HCT116 (cell line): ENCODE measurements around the gene TMEM121B.

Experiments used
- EZH2phosphoT487 ChIP-seq: fragments of 200-600 bp; IDR thresholded peaks from 2 replicates; pipeline ENCODE4 v1.6.1; 2018; ENCODE audit warnings: antibody characterized with exemption, borderline replicate concordance
- POLR2A ChIP-seq: IDR thresholded peaks from 2 replicates; pipeline ENCODE4 v1.7.0; 2011; ENCODE audit warnings: borderline replicate concordance; ENCODE audit not compliant: insufficient read depth, insufficient read length; ENCODE audit errors: extremely low read depth
- POLR2AphosphoS5 ChIP-seq: IDR thresholded peaks from 2 replicates; pipeline ENCODE4 v1.6.1; 2011; ENCODE audit warnings: mild to moderate bottlenecking, low read depth, low read length, moderate library complexity
- SP1 ChIP-seq: IDR thresholded peaks from 2 replicates; pipeline ENCODE4 v1.6.1; 2012; ENCODE audit warnings: low read depth
- YY1 ChIP-seq: IDR thresholded peaks from 2 replicates; pipeline ENCODE4 v1.6.1; 2011; ENCODE audit warnings: low read length, low read depth, moderate library complexity, mild to moderate bottlenecking; ENCODE audit not compliant: insufficient replicate concordance; ENCODE audit errors: extremely low read depth
- ZNF274 ChIP-seq: fragments of 200-500 bp; sonication (Bioruptor generic); IDR thresholded peaks from 2 replicates; pipeline ENCODE4 v1.6.1; 2014; ENCODE audit warnings: mild to moderate bottlenecking, low read depth, low read length, inconsistent platforms
- TF ChIP-seq, protein P1 (sequence below), 3 experiments: fragments of 200-600 bp in 1 of 3; sonication (generic) in 1 of 3; IDR thresholded peaks in 2 of 3; conservative IDR thresholded peaks in 1 of 3; 2 replicates each; pipeline ENCODE4 v1.5.1; 2012 to 2017; ENCODE audit warnings: low read depth in 2 of 3, low read length in 2 of 3, antibody characterized with exemption in 1 of 3, borderline replicate concordance in 1 of 3, control low read depth in 1 of 3, mild to moderate bottlenecking in 1 of 3, mixed read lengths in 1 of 3, mixed run types in 1 of 3, moderate library complexity in 1 of 3; ENCODE audit not compliant: insufficient read depth in 1 of 3
- TF ChIP-seq, protein P2 (sequence below): IDR thresholded peaks from 2 replicates; pipeline ENCODE4 v1.6.1; 2012

DNA sequence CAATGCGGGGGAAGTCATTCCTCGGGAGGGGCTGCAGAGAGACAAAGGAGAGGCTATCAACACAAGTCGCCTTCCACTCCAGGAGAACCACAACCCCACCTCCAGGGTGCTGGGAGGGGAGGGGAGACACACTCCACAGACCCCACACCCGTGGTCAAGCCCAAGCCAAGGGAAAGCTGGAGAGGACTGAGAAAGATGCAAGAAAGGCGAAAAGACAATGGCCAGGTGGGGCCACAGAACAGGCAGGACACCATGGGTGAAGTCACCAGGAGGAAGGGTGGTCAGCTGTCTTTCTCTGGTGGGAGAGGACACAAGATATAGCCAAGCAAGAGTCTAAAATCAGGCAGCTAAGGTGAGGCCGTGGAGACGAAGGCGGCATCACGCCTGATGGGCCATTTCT, 21.9 kb upstream of the TMEM121B start:
- TF ChIP-seq POLR2A (no peak), YY1 (no peak), EZH2phosphoT487 (no peak), POLR2AphosphoS5 (no peak), ZNF274 (no peak), SP1 (no peak)
- TF ChIP-seq, protein P1, sequence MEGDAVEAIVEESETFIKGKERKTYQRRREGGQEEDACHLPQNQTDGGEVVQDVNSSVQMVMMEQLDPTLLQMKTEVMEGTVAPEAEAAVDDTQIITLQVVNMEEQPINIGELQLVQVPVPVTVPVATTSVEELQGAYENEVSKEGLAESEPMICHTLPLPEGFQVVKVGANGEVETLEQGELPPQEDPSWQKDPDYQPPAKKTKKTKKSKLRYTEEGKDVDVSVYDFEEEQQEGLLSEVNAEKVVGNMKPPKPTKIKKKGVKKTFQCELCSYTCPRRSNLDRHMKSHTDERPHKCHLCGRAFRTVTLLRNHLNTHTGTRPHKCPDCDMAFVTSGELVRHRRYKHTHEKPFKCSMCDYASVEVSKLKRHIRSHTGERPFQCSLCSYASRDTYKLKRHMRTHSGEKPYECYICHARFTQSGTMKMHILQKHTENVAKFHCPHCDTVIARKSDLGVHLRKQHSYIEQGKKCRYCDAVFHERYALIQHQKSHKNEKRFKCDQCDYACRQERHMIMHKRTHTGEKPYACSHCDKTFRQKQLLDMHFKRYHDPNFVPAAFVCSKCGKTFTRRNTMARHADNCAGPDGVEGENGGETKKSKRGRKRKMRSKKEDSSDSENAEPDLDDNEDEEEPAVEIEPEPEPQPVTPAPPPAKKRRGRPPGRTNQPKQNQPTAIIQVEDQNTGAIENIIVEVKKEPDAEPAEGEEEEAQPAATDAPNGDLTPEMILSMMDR (IDR thresholded peaks at IDR 0.05 in 2 of 3, conservative IDR thresholded peaks at IDR 0.05 in 1 of 3; ENCODE audit: borderline replicate concordance in 1 of 3, insufficient read depth in 1 of 3, low read depth in 2 of 3, low read length in 2 of 3): no peak
- TF ChIP-seq, protein P2, sequence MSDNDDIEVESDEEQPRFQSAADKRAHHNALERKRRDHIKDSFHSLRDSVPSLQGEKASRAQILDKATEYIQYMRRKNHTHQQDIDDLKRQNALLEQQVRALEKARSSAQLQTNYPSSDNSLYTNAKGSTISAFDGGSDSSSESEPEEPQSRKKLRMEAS: no peak
